Measurements from ENCODE around the gene SCG5. TPM values are rescaled to one million over a fixed set of nuclear protein-coding genes. Genes with fewer than 3 reads are reported as not detected.
A peak's percentile ranks its signal among the peaks of the same experiment; 100 is the strongest.
"Not testable (repeated sequence)": the region's sequence is repeated elsewhere in the genome, so short reads cannot be mapped to it uniquely, and the experiment has no call there.

Gene SCG5
- total and polyA plus RNA-seq, 2 donors (not counting 1 experiment from before 2014, with no cell fraction given): 0.18 TPM; not detected in 1

GRCh38 chr15:32615871-32616426, 25.6 kb upstream of the SCG5 start:
- H3K9me3 Mint-ChIP-seq (ENCODE audit: insufficient read depth); ATAC-seq (ENCODE audit: low read depth); H3K27me3 ChIP-seq (replicated peaks in 1 of 4; ENCODE audit: control extremely low read depth in 1 of 4, control insufficient read depth in 3 of 4, insufficient read depth in 4 of 4, low read length in 3 of 4); H3K9me3 ChIP-seq (ENCODE audit: control extremely low read depth in 1 of 3, control insufficient read depth in 2 of 3, insufficient read depth in 1 of 3, low read length in 2 of 3); CTCF ChIA-PET; H3K79me2 ChIP-seq (ENCODE audit: control insufficient read depth, insufficient read depth, low read length); intact Hi-C loops (cut with micrococcal nuclease); H3K27me3 Mint-ChIP-seq; H4K20me1 ChIP-seq (ENCODE audit: control insufficient read depth, insufficient read depth, low read length, poor library complexity, severe bottlenecking); POLR2A ChIA-PET; H3K36me3 ChIP-seq (replicated peaks in 1 of 2; ENCODE audit: control extremely low read depth in 1 of 2, control insufficient read depth in 1 of 2, extremely low read depth in 1 of 2, insufficient read depth in 2 of 2, low read length in 1 of 2); H3K4me1 ChIP-seq (ENCODE audit: control insufficient read depth in 2 of 2, insufficient read depth in 2 of 2, low read length in 2 of 2): not testable (repeated sequence)
- peak overlapping the region; percentile 77 for H3K9ac ChIP-seq (ENCODE audit: low read length)
- Mint-ChIP-seq H3K4me3 (peak overlapping the region; percentile 98), H3K27ac (peak overlapping the region; percentile 87), H3K4me1 (peaks cover 17% of the 10 kb centered on the region)
- peak overlapping the region; percentile 44 to 73 (median 63) for H3K4me3 ChIP-seq (ENCODE audit: control extremely low read depth in 1 of 5, extremely low read depth in 1 of 5, insufficient read depth in 1 of 5, low read depth in 2 of 5, low read length in 4 of 5)
- 0% methylated on average over 8 of the region's 24 CpGs for WGBS (ENCODE audit: insufficient coverage)
- DNase-seq: peak; percentile 48
- H2AFZ ChIP-seq (ENCODE audit: insufficient read depth, low read depth, low read length, poor library complexity, severe bottlenecking): peak overlapping the region; percentile 90
- H3K27ac ChIP-seq (ENCODE audit: low read length in 2 of 2): peak overlapping the region in 1 of 2 donors; percentile 52
- peak overlapping the region; percentile 63 for H3K4me2 ChIP-seq (replicated peaks; ENCODE audit: low read depth, low read length, poor library complexity, severe bottlenecking)

DNA sequence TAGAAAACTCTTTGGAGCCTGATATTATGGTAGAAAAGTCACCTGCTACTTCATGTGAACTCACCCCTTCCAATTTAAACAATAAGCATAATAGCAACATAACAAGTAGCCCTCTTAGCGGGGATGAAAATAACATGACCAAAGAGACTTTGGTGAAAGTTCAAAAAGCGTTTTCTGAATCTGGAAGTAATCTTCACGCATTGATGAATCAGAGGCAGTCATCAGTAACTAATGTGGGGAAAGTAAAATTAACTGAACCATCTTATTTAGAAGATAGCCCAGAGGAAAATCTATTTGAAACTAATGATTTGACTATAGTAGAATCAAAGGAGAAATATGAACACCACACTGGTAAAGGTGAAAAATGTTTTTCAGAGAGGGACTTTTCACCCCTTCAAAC, 5.1 kb upstream of the SCG5 start:
- intact Hi-C loops (cut with micrococcal nuclease): no loop called here
- no peaks in the 10 kb centered on the region for H3K27me3 ChIP-seq (replicated peaks in 1 of 4; ENCODE audit: control extremely low read depth in 1 of 4, control insufficient read depth in 3 of 4, insufficient read depth in 4 of 4, low read length in 3 of 4)
- H3K27ac Mint-ChIP-seq: no peak overlapping the region
- POLR2A ChIA-PET: no interaction called here
- no peaks in the 10 kb centered on the region for H3K9me3 ChIP-seq (ENCODE audit: control extremely low read depth in 1 of 3, control insufficient read depth in 2 of 3, insufficient read depth in 1 of 3, low read length in 2 of 3)
- no peak overlapping the region for H3K27ac ChIP-seq (ENCODE audit: low read length in 2 of 2)
- no peaks in the 10 kb centered on the region for H4K20me1 ChIP-seq (ENCODE audit: control insufficient read depth, insufficient read depth, low read length, poor library complexity, severe bottlenecking)
- peaks cover 3% of the 10 kb centered on the region for H3K27me3 Mint-ChIP-seq
- peaks cover 14 to 16% of the 10 kb centered on the region in 2 donors for H3K4me1 ChIP-seq (ENCODE audit: control insufficient read depth in 2 of 2, insufficient read depth in 2 of 2, low read length in 2 of 2)
- no peak for DNase-seq
- no peaks in the 10 kb centered on the region for H3K79me2 ChIP-seq (ENCODE audit: control insufficient read depth, insufficient read depth, low read length)
- H2AFZ ChIP-seq (ENCODE audit: insufficient read depth, low read depth, low read length, poor library complexity, severe bottlenecking): no peak overlapping the region
- H3K9ac ChIP-seq (ENCODE audit: low read length): no peak overlapping the region
- CTCF ChIA-PET: no interaction called here
- peak overlapping the region; percentile 11 for H3K4me2 ChIP-seq (replicated peaks; ENCODE audit: low read depth, low read length, poor library complexity, severe bottlenecking)
- H3K4me1 Mint-ChIP-seq: peaks cover 17% of the 10 kb centered on the region
- peak overlapping the region; percentile 2 for H3K4me3 Mint-ChIP-seq
- H3K36me3 ChIP-seq (replicated peaks in 1 of 2; ENCODE audit: control extremely low read depth in 1 of 2, control insufficient read depth in 1 of 2, extremely low read depth in 1 of 2, insufficient read depth in 2 of 2, low read length in 1 of 2): peaks cover 0 to 3% of the 10 kb centered on the region in 2 experiments
- WGBS (ENCODE audit: insufficient coverage): no CpG with 5 or more reads among the region's 3 CpGs
- no peak for TF ChIP-seq EZH2 (IDR thresholded peaks at IDR 0.05; ENCODE audit: borderline replicate concordance, insufficient read depth, low read depth, low read length, poor library complexity, severe bottlenecking)
- TF ChIP-seq, protein P1, sequence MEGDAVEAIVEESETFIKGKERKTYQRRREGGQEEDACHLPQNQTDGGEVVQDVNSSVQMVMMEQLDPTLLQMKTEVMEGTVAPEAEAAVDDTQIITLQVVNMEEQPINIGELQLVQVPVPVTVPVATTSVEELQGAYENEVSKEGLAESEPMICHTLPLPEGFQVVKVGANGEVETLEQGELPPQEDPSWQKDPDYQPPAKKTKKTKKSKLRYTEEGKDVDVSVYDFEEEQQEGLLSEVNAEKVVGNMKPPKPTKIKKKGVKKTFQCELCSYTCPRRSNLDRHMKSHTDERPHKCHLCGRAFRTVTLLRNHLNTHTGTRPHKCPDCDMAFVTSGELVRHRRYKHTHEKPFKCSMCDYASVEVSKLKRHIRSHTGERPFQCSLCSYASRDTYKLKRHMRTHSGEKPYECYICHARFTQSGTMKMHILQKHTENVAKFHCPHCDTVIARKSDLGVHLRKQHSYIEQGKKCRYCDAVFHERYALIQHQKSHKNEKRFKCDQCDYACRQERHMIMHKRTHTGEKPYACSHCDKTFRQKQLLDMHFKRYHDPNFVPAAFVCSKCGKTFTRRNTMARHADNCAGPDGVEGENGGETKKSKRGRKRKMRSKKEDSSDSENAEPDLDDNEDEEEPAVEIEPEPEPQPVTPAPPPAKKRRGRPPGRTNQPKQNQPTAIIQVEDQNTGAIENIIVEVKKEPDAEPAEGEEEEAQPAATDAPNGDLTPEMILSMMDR (IDR thresholded peaks at IDR 0.05): no peak
- no peaks in the 10 kb centered on the region for H3K9me3 Mint-ChIP-seq (ENCODE audit: insufficient read depth)
- no peak overlapping the region for H3K4me3 ChIP-seq (ENCODE audit: control extremely low read depth in 1 of 5, extremely low read depth in 1 of 5, insufficient read depth in 1 of 5, low read depth in 2 of 5, low read length in 4 of 5)
- no peak for ATAC-seq (ENCODE audit: low read depth)
